Effector CD4-positive, alpha-beta T cell (primary cell): ENCODE results near the gene SIX4.

Experiments
- DNase-seq: peaks from one replicate; pipeline ENCODE4 v3.0.0-alpha.2; 2020

The SIX4 gene

DNA sequence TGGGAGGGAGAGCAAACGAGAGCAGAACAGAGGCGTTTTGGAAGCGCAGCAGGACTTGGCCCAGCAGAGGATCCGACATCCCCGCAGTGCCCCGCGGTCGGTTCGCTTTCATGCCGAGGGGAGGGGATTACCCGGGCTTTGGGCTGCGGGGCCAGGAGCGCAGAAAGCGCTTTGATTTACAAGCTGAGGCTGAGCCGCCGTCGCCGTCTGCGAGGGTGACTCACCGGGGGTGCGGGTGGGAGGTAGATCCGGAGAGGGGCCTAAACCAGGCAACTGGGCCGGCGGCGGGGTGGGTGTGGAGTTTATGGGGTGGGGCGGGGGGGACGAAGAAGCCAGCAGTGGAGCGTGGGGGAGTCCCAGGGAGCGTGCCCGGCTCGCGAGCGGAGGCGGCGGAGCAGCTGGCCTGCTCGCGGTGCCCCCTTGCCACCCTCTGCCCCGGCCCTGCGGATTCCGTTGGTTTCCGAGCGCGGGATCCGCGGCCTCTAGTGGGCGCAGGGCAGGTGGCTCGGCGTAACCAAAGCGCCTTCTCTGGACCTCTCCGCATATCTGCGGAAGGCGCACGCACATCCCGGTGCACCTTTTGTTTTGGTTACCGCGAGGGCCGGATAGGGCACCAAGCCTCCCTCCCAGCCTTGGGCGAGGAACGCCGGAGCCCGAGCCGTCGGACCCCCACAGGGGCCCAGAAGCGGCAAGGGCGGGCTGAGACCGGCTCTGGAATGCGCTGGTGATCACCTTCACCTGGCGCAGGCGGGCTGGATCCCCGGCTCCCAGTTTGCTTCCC lies 2.6 kb downstream of the SIX4 start:
- DNase-seq, result peak; percentile 51

- no peak for DNase-seq
Observed at GRCh38 chr14:60720962-60721325, 3.2 kb downstream of the SIX4 start.

- DNase-seq, result no peak
Observed at GRCh38 chr14:60720391-60720790, 3.8 kb downstream of the SIX4 start.

DNA sequence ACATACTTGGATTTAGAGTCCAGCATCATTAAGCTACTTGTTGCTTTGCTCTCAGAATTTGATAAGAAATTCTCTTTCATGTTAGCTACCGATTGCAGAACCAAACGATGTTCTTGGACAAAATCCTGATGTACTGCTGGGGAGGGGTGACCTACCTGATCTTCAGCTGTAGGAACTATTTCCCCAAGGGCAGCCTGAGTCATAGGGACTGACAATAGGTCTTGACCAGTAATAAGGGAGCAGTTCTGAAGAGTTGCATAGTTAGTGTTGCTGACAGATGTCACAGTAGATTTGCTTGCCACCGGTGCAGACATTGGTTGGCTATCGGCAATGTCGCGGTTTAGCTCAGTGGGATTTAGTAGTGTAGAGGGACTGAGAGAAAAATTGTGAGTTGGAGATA lies 10.6 kb downstream of the SIX4 start:
- DNase-seq, result no peak

DNA sequence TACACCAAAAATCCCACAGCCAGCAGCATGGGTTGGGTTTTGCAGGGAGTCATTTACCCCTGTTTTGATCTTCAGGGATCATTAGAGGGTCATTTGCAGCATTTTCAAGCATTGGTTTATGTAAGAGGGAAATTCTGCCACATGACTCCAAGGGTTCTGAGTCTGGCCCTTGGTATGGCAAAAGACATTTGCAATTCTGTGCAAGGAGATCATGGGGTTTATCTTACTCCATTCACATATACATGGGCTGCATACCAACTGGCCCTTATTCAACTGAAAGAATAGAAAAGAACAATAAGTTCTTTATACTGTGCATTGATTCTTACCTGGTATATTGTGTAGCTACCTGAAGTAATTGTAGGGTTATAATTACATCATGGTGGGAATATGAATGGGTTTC lies 13.7 kb downstream of the SIX4 start:
- DNase-seq, result no peak

GRCh38 chr14:60707858-60708257 lies 16.3 kb downstream of the SIX4 start:
- no peak for DNase-seq

DNA sequence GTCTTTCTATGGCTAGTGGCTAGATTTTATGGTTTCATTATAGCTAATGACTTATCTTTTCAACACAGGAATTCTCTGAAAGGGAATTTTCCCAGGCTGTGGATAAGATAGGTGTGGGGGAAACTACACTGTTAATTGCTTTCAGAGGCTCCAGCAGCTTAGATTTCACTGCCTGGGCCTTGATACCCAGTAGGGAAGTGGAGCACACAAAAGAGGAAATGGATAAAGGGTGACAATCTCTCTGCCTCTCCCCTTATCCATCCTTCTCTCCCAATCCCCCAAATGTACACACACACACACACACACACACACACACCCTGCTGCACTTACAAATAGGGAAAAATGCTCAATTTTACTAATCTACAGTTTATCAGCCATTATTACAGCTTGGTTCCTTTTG lies 19.1 kb downstream of the SIX4 start:
- DNase-seq, result no peak

DNA sequence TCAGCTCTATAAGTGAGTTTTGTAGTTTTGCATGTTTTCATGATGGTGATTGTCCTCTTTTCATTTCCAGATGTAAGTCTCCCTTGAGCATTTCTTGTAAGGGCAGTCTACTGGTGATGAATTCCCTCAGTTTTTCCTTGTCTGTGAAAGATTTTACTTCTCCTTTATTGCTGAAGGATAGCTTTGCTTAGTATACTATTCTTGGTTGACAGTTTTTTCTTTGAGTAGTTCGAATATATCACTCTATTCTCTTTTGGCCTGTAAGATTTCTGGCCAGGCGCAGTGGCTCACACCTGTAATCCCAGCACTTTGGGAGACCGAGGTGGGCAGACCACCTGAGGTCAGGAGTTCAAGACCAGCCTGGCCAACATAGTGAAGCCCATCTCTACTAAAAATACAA lies 23.6 kb downstream of the SIX4 start:
- DNase-seq, result no peak

DNA sequence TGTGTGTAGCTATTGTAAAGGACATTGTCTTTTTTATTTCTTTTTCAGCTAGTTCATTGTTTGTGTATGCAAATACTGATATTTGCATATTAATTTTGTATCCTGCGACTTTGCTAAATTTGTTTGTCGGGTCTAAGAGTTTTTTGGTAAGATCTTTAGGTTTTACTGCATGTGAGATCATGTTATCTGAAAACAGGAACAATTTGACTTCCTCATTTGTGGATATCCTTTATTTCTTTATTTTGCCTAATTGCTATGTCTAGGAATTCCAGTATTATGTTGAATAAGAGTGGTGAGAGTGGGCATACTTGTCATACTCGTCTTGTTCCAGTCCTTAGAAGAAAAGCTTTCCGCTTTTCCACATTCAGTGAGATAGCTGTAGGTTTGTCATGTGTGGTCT lies 28.8 kb downstream of the SIX4 start:
- no peak for DNase-seq

GRCh38 chr14:60691383-60692113 lies 32.6 kb downstream of the SIX4 start:
- DNase-seq, result no peak

GRCh38 chr14:60686865-60687264 lies 37.3 kb downstream of the SIX4 start:
- no peak for DNase-seq

GRCh38 chr14:60684203-60684602 lies 39.9 kb downstream of the SIX4 start:
- no peak for DNase-seq

DNA sequence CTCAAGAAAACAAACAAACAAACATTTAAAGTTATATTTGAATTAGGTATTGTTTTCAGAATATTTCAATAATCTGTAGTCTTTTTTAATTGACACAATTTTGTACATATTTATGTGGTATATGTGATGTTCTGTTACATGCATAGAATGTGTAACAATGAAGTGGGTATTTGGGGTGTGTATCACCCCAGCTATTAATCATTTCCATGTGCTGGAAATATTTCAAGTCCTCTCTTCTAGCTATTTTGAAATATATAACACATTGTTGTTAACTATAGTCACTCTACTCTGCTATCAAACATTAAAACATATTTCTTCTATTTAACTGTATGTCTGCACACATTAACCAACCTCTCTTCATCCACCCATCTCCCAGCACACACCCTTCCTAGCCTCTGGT lies 42.9 kb downstream of the SIX4 start:
- DNase-seq, result no peak

- no peak for DNase-seq
Observed at GRCh38 chr14:60680511-60680910, 43.6 kb downstream of the SIX4 start.

DNA sequence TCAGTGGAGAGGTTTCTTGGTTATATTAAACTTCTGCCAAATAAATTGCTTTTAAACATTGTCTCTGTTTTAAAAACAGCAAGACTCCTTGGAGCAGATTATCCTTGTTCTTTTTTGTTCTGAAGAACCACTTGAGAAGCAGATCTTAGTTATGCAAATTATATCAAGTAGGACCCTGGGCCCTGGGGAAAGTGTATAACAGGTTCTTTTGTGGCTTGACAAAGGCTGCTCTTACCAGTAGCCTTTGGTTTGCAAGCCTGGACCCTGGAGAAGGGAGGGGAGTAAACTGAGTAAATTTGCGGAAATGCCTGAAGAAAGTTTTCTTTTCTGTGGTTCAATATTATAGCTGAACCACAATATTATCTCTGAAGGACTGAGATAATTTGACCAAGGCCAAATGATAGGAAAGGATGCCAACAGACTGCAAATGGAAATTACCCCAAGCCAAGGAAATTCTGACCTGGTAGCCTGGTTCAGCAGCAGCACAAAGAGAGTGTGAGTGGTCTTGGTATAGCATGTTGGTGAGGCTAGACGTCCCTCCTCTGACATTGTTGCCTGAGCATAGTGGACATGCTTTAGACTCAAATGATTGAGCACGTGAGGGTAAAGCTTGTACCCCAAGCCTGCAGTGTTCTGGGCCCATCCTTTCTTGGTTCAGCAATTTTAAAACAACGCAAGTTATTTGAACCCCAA lies 44.4 kb downstream of the SIX4 start:
- no peak for DNase-seq

- DNase-seq, result no peak
Observed at GRCh38 chr14:60677701-60678100, 46.5 kb downstream of the SIX4 start.

DNA sequence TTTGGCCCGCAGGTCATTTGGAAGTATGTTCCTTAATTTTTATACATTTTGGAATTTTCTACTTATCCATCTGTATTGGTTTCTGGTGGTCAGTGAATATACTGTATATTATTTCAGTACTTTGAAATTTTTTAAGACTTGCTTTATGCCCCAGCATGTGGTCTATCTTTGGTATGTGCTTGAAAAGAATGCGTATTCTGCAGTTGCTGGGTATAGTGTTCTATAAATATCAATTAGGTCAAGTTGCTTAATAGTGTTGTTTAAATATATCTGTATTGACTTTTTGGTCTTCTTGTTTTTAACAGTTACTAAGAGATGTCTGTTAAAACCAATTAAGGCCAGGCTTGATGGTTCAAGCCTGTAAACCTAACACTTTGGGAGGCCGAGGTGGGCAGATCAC lies 53.2 kb downstream of the SIX4 start:
- no peak for DNase-seq

- DNase-seq, result no peak
Observed at GRCh38 chr14:60668431-60669112, 55.6 kb downstream of the SIX4 start.

- no peak for DNase-seq
Observed at GRCh38 chr14:60665177-60665550, 59.0 kb downstream of the SIX4 start.

DNA sequence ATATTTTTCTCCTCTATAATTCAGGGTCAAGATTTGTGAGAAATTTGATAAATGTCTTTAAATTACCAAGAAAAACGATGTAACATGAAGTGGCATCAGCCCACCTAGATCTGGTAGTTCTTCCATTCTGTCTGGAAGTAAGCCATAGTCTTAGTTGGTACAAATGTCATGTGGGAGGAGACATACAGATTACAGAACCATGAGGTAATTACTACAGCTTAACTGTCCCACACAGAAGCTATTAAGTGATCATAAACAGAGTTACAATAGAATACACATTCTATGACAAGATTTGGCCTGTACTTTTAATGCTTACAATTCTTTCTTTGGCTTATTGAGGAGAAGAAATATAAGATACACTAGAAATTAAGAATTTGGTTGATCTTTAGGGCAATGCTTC lies 61.2 kb downstream of the SIX4 start:
- no peak for DNase-seq

- no peak for DNase-seq
Observed at GRCh38 chr14:60661721-60662120, 62.4 kb downstream of the SIX4 start.
